ENCODE measurements around the gene GLYR1. TPM values are rescaled to one million over a fixed set of nuclear protein-coding genes. Genes with fewer than 3 reads are reported as not detected.

GLYR1 gene
- total RNA-seq, 2 donors from 2014 or later: 19.7 to 27.7 TPM

DNA sequence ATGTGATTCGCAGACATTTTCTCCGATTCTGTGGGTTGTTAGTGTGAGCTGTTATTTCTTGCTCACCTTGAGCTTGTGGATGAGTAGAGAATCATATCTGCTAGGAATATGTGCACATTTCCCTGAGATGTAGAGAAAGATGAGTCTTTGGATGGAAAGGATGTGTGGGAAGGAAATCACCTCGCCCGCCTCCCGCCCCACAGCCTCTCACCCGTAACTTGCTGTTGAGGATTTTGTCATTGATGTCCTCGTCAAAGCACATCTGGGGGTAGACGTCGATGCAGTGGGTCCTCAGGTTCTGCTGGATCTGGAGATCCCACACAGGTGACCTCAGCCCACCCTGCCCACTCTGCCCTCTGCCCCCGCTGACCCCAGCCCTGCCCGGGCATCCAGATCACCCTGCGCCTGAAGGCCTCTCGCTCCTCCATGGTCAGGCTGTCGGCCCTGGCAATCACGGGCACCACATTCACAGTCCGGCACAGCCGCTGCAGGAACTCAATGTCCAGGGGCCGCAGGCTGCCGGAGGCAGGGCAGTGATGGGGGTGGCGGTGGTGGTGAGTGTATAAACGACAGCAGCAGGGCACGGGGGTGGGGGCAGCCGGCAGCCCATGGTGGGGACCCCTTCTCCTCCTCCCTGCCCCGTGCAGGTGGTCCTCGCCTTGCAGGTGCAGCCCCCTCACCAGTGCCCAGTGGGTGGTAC lies 63.7 kb downstream of the GLYR1 start:
- no peaks in the 10 kb centered on the region for H3K36me3 ChIP-seq (replicated peaks in 1 of 2; ENCODE audit: insufficient read depth in 1 of 2, low read depth in 2 of 2)
- no peak overlapping the region for H3K4me3 ChIP-seq
- no peaks in the 10 kb centered on the region for H3K27me3 ChIP-seq
- peaks cover 8% of the 10 kb centered on the region for H3K4me1 ChIP-seq
- no peak for ATAC-seq
- no peaks in the 10 kb centered on the region for H3K9me3 ChIP-seq
- TF ChIP-seq, protein P1, sequence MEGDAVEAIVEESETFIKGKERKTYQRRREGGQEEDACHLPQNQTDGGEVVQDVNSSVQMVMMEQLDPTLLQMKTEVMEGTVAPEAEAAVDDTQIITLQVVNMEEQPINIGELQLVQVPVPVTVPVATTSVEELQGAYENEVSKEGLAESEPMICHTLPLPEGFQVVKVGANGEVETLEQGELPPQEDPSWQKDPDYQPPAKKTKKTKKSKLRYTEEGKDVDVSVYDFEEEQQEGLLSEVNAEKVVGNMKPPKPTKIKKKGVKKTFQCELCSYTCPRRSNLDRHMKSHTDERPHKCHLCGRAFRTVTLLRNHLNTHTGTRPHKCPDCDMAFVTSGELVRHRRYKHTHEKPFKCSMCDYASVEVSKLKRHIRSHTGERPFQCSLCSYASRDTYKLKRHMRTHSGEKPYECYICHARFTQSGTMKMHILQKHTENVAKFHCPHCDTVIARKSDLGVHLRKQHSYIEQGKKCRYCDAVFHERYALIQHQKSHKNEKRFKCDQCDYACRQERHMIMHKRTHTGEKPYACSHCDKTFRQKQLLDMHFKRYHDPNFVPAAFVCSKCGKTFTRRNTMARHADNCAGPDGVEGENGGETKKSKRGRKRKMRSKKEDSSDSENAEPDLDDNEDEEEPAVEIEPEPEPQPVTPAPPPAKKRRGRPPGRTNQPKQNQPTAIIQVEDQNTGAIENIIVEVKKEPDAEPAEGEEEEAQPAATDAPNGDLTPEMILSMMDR (IDR thresholded peaks at IDR 0.05): no peak
- no peak for TF ChIP-seq POLR2A (IDR thresholded peaks at IDR 0.05)
- H3K27ac ChIP-seq: no peak overlapping the region
- 80 to 94% methylated on average over 9 to 25 of the region's 25 CpGs for WGBS, 2 donors
- intact Hi-C loops (cut with DNase I): no loop called here
- DNase-seq: no peak

DNA sequence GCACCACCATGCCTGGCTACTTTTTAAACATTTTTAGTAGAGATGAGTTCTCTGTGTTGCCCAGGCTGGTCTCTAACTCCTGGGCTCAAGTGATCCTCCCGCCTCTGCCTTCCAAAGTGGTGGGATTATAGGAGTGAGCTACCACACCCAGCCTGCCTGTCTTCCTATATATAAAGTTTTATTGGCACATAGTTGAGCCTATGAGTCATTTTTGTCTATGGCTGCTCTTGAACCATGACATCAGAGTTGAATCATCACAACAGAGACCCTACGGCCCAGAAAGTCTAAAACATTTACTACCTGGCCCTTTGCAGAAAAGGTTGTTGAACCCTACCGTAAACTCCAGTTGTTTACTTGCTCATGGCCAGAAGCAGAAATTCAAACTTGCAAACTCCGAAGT lies 66.9 kb downstream of the GLYR1 start:
- no peaks in the 10 kb centered on the region for H3K4me1 ChIP-seq
- TF ChIP-seq POLR2A (IDR thresholded peaks at IDR 0.05): no peak
- TF ChIP-seq, protein P1 (IDR thresholded peaks at IDR 0.05): no peak
- DNase-seq (no peak), ATAC-seq (no peak)
- H3K36me3 ChIP-seq (replicated peaks in 1 of 2; ENCODE audit: insufficient read depth in 1 of 2, low read depth in 2 of 2): no peaks in the 10 kb centered on the region
- no peaks in the 10 kb centered on the region for H3K9me3 ChIP-seq
- H3K27me3 ChIP-seq: no peaks in the 10 kb centered on the region
- no peak overlapping the region for H3K4me3 ChIP-seq
- no peak overlapping the region for H3K27ac ChIP-seq
- 75 to 87% methylated on average over 4 of the region's 4 CpGs for WGBS, 2 donors
- intact Hi-C loops (cut with DNase I): no loop called here

DNA sequence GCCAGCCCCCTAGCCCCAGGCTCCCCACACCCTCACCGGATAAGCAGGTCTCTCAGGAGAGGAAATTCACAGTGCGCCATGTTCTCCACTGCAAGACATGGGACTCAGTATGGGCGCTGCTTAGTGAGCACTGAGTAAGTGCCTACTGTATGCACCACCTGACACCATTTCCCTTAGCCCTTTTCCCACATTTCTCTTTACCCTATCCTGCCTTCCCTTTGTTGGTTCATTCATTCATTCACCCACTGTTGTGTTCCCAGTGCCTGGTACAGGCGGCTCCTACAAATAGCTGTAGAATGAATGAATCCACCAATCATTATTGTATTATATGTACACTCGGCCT lies 69.1 kb downstream of the GLYR1 start:
- DNase-seq (no peak), ATAC-seq (no peak)
- Histone ChIP-seq H3K4me1 (no peaks in the 10 kb centered on the region), H3K27me3 (no peaks in the 10 kb centered on the region), H3K4me3 (no peak overlapping the region), H3K27ac (no peak overlapping the region), H3K36me3 (replicated peaks in 1 of 2; ENCODE audit: insufficient read depth in 1 of 2, low read depth in 2 of 2) (no peaks in the 10 kb centered on the region), H3K9me3 (no peaks in the 10 kb centered on the region)
- intact Hi-C loops (cut with DNase I): no loop called here
- TF ChIP-seq, protein P1 (IDR thresholded peaks at IDR 0.05): no peak
- no peak for TF ChIP-seq POLR2A (IDR thresholded peaks at IDR 0.05)
- WGBS, 2 donors: 76 to 84% methylated on average over 4 to 5 of the region's 5 CpGs

DNA sequence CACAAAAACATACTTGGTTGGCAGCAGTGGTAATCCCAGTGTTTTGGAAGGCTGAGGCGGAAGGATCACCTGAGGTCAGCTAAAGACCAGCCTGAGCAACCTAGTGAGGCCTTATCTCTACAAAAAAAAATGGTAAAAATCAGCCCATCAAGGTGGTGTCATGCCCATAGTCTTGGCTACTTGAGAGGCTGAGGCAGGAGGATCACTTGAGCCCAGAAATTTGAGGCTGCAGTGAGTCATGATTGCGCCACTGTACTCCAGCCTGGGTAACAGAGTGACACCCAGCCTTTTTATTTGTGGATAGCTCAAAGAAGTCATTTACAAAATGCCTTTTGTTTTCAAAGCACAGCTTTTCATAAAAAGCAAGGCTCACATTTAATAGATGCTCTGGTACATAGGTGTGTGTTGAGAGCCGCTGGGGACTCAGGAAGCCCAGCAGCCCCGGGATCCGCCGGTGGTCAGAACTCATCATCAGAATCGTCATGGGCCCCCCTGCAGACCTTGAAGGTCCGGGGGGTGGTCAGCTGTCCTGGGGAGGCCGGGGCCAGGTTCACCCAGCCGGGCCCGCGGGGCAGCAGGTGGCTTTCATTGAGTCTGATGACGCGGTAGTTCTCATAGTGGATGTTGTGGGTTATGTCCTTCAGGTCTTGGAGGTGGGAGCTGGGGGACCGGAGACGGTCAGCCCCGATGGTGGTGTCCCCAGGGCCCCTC lies 69.6 kb downstream of the GLYR1 start:
- Histone ChIP-seq H3K9me3 (no peaks in the 10 kb centered on the region), H3K4me3 (no peak overlapping the region), H3K27ac (no peak overlapping the region), H3K27me3 (no peaks in the 10 kb centered on the region), H3K36me3 (replicated peaks in 1 of 2; ENCODE audit: insufficient read depth in 1 of 2, low read depth in 2 of 2) (no peaks in the 10 kb centered on the region), H3K4me1 (no peaks in the 10 kb centered on the region)
- 86 to 87% methylated on average over 5 to 17 of the region's 17 CpGs for WGBS, 2 donors
- intact Hi-C loops (cut with DNase I): no loop called here
- ATAC-seq (no peak), DNase-seq (no peak)
- TF ChIP-seq, protein P1 (IDR thresholded peaks at IDR 0.05): no peak
- no peak for TF ChIP-seq POLR2A (IDR thresholded peaks at IDR 0.05)
